ENCODE results near the gene HORMAD1.
"Not testable (repeated sequence)": the region's sequence is repeated elsewhere in the genome, so short reads cannot be mapped to it uniquely, and the experiment has no call there.

HORMAD1 gene

GRCh38 chr1:150720703-150721102 is at the start of gene HORMAD1:
TSS of gene HORMAD1 (minus strand) at chr1:150720895. CDS start at chr1:150719505, 1,390 bp downstream.
- no peak for FAIRE-seq
- no peak for DNase-seq (ENCODE audit: extremely low spot score, insufficient read length, low read depth)

- DNase-seq (ENCODE audit: extremely low spot score, insufficient read length, low read depth); FAIRE-seq: not testable (repeated sequence)
Measured at GRCh38 chr1:150767704-150768103, 47.0 kb upstream of the HORMAD1 start.

GRCh38 chr1:150765977-150766301 is 45.2 kb upstream of the HORMAD1 start:
- not testable (repeated sequence) for FAIRE-seq; DNase-seq (ENCODE audit: extremely low spot score, insufficient read length, low read depth)

- peak; percentile 54 for DNase-seq (ENCODE audit: extremely low spot score, insufficient read length, low read depth)
- FAIRE-seq = peak; percentile 90
Measured at GRCh38 chr1:150765296-150765976, 44.7 kb upstream of the HORMAD1 start, which contains the start of gene CTSS. TSS of gene CTSS (minus strand) at chr1:150765778. CDS start at chr1:150764763, 1,015 bp downstream.

GRCh38 chr1:150764617-150765101 is 44.0 kb upstream of the HORMAD1 start:
- no peak for DNase-seq (ENCODE audit: extremely low spot score, insufficient read length, low read depth)
- FAIRE-seq = peak; percentile 61

- no peak for DNase-seq (ENCODE audit: extremely low spot score, insufficient read length, low read depth)
- FAIRE-seq = no peak
Measured at GRCh38 chr1:150763018-150763417, 42.3 kb upstream of the HORMAD1 start.

GRCh38 chr1:150762552-150762951 is 41.9 kb upstream of the HORMAD1 start:
- FAIRE-seq (no peak), DNase-seq (ENCODE audit: extremely low spot score, insufficient read length, low read depth) (no peak)

GRCh38 chr1:150761801-150762200 is 41.1 kb upstream of the HORMAD1 start:
- DNase-seq (ENCODE audit: extremely low spot score, insufficient read length, low read depth) = no peak
- no peak for FAIRE-seq

- DNase-seq (ENCODE audit: extremely low spot score, insufficient read length, low read depth) = no peak
- FAIRE-seq = peak; percentile 5
Measured at GRCh38 chr1:150760013-150760412, 39.3 kb upstream of the HORMAD1 start.

- FAIRE-seq = no peak
- DNase-seq (ENCODE audit: extremely low spot score, insufficient read length, low read depth) = no peak
Measured at GRCh38 chr1:150753416-150753815, 32.7 kb upstream of the HORMAD1 start.

GRCh38 chr1:150751443-150751842 is 30.7 kb upstream of the HORMAD1 start:
- no peak for DNase-seq (ENCODE audit: extremely low spot score, insufficient read length, low read depth)
- FAIRE-seq = no peak

GRCh38 chr1:150749720-150750311 is 29.1 kb upstream of the HORMAD1 start:
- FAIRE-seq = no peak
- DNase-seq (ENCODE audit: extremely low spot score, insufficient read length, low read depth) = no peak

GRCh38 chr1:150748878-150749719 is 28.4 kb upstream of the HORMAD1 start:
- no peak for DNase-seq (ENCODE audit: extremely low spot score, insufficient read length, low read depth)
- FAIRE-seq = no peak

- DNase-seq (ENCODE audit: extremely low spot score, insufficient read length, low read depth) = no peak
- FAIRE-seq = no peak
Measured at GRCh38 chr1:150730130-150730721, 9.5 kb upstream of the HORMAD1 start.

GRCh38 chr1:150724336-150724735 is 3.6 kb upstream of the HORMAD1 start:
- FAIRE-seq (no peak), DNase-seq (ENCODE audit: extremely low spot score, insufficient read length, low read depth) (no peak)

GRCh38 chr1:150720098-150720497 is 597 bp downstream of the HORMAD1 start:
- DNase-seq (ENCODE audit: extremely low spot score, insufficient read length, low read depth) = no peak
- no peak for FAIRE-seq

- FAIRE-seq (no peak), DNase-seq (ENCODE audit: extremely low spot score, insufficient read length, low read depth) (no peak)
Measured at GRCh38 chr1:150718225-150718891, 2.3 kb downstream of the HORMAD1 start.

GRCh38 chr1:150709031-150709430 is 11.7 kb downstream of the HORMAD1 start:
- not testable (repeated sequence) for DNase-seq (ENCODE audit: extremely low spot score, insufficient read length, low read depth); FAIRE-seq

- FAIRE-seq = peak; percentile 69
- no peak for DNase-seq (ENCODE audit: extremely low spot score, insufficient read length, low read depth)
Measured at GRCh38 chr1:150708595-150708994, 12.1 kb downstream of the HORMAD1 start.

- FAIRE-seq = no peak
Measured at GRCh38 chr1:150706091-150706490, 14.6 kb downstream of the HORMAD1 start.

More at GRCh38 chr1:150706091-150706490, 14.6 kb downstream of the HORMAD1 start:
- DNase-seq (ENCODE audit: extremely low spot score, insufficient read length, low read depth) = no peak

Measured in GM18507 (cell line).